ENCODE data around the gene RBFOX2. TPM values are rescaled to one million over a fixed set of nuclear protein-coding genes. Genes with fewer than 3 reads are reported as not detected.
A peak's percentile ranks its signal among the peaks of the same experiment; 100 is the strongest.

Gene RBFOX2
- polyA plus RNA-seq, 1 experiment = 222 TPM

GRCh38 chr22:35844886-35845285 lies 183.7 kb downstream of the RBFOX2 start:
- H3K4me3 ChIP-seq (ENCODE audit: low read depth, low read length) = no peak overlapping the region
- no peak for TF ChIP-seq CTCF (IDR thresholded peaks at IDR 0.05; ENCODE audit: insufficient read depth, low read depth, low read length)
- DNase-seq (ENCODE audit: low read depth) = no peak
- ChIA-PET POLR2A (no interaction called here), CTCF (no interaction called here)
- no peaks in the 10 kb centered on the region for H3K27me3 ChIP-seq (ENCODE audit: control insufficient read depth, insufficient read depth, low read length)
- H3K36me3 ChIP-seq (ENCODE audit: control insufficient read depth, insufficient read depth, low read length) = no peaks in the 10 kb centered on the region

GRCh38 chr22:35842954-35843353 lies 185.7 kb downstream of the RBFOX2 start:
- TF ChIP-seq CTCF (IDR thresholded peaks at IDR 0.05; ENCODE audit: insufficient read depth, low read depth, low read length) = peak; percentile 63
- Histone ChIP-seq H3K36me3 (ENCODE audit: control insufficient read depth, insufficient read depth, low read length) (no peaks in the 10 kb centered on the region), H3K4me3 (ENCODE audit: low read depth, low read length) (no peak overlapping the region), H3K27me3 (ENCODE audit: control insufficient read depth, insufficient read depth, low read length) (no peaks in the 10 kb centered on the region)
- POLR2A ChIA-PET = no interaction called here
- DNase-seq (ENCODE audit: low read depth) = no peak
- CTCF ChIA-PET = interaction anchor here (0.7 to 2.2 kb wide), 4 partner anchors 50 to 222 kb away, joined by 3 to 9 read pairs (median 4); no protein-coding TSS in a partner anchor

- no peak overlapping the region for H3K4me3 ChIP-seq (ENCODE audit: low read depth, low read length)
- POLR2A ChIA-PET = no interaction called here
- no peak for DNase-seq (ENCODE audit: low read depth)
- no peak for TF ChIP-seq CTCF (IDR thresholded peaks at IDR 0.05; ENCODE audit: insufficient read depth, low read depth, low read length)
- no peaks in the 10 kb centered on the region for H3K27me3 ChIP-seq (ENCODE audit: control insufficient read depth, insufficient read depth, low read length)
- CTCF ChIA-PET = interaction anchor here (1.2 to 2.2 kb wide), 2 partner anchors 73 to 223 kb away, joined by 4 to 9 read pairs; no protein-coding TSS in a partner anchor
- H3K36me3 ChIP-seq (ENCODE audit: control insufficient read depth, insufficient read depth, low read length) = no peaks in the 10 kb centered on the region
Observed at GRCh38 chr22:35842519-35842913, 186.1 kb downstream of the RBFOX2 start.

DNA sequence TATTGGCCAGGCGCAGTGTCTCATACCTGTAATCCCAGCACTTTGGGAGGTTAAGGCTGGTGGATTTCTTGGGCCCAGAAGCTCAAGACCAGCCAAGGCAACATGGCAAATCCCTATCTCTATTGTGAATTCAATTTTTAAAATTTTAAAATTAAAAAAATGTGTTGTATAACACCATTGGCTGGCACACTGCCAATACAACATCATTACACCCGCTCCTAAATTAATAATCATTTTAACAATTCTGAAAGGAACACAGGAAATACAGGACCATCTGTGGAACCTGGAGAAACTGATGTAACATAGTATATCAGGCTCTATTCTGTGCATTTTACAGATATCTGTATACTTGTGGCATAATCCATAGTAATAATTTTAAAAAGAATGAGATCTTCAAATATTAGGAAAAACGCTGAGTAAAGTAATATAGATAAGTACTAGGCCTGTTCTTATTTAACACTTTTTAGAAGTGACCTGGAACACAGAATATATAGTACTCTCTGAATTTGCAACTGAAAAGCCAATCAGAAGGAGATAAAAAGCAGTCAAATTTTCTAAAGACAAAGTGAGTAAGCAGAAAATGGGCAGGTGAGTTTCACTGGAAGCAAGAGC lies 186.6 kb downstream of the RBFOX2 start:
- CTCF ChIA-PET = interaction anchor here (0.7 to 3.0 kb wide), 6 partner anchors 74 to 307 kb away, joined by 3 to 9 read pairs (median 4); no protein-coding TSS in a partner anchor
- H3K36me3 ChIP-seq (ENCODE audit: control insufficient read depth, insufficient read depth, low read length) = no peaks in the 10 kb centered on the region
- H3K27me3 ChIP-seq (ENCODE audit: control insufficient read depth, insufficient read depth, low read length) = no peaks in the 10 kb centered on the region
- H3K4me3 ChIP-seq (ENCODE audit: low read depth, low read length) = no peak overlapping the region
- no peak for TF ChIP-seq CTCF (IDR thresholded peaks at IDR 0.05; ENCODE audit: insufficient read depth, low read depth, low read length)
- DNase-seq (ENCODE audit: low read depth) = no peak
- POLR2A ChIA-PET = no interaction called here

GRCh38 chr22:35840302-35840739 lies 188.3 kb downstream of the RBFOX2 start:
- no peak for TF ChIP-seq CTCF (IDR thresholded peaks at IDR 0.05; ENCODE audit: insufficient read depth, low read depth, low read length)
- no peaks in the 10 kb centered on the region for H3K36me3 ChIP-seq (ENCODE audit: control insufficient read depth, insufficient read depth, low read length)
- DNase-seq (ENCODE audit: low read depth) = peak; percentile 82
- ChIA-PET CTCF (interaction anchor here (0.8 to 3.0 kb wide), 9 partner anchors 54 to 231 kb away, joined by 3 to 9 read pairs (median 4); partner anchors contain the start of gene APOL6), POLR2A (interaction anchor here (0.6 to 0.7 kb wide), 3 partner anchors 46 to 135 kb away, joined by 3 to 6 read pairs (median 6); no protein-coding TSS in a partner anchor)
- H3K4me3 ChIP-seq (ENCODE audit: low read depth, low read length) = peak overlapping the region; percentile 71
- H3K27me3 ChIP-seq (ENCODE audit: control insufficient read depth, insufficient read depth, low read length) = no peaks in the 10 kb centered on the region
